K562 (cell line): ENCODE results near the gene LMCD1.

Source experiments
- ARID3A ChIP-seq: IDR thresholded peaks from 2 replicates; pipeline ENCODE4 v1.6.1; 2012; ENCODE audit warnings: low read depth, low read length, improper control_type of control experiment, borderline replicate concordance
- CBX3 ChIP-seq, 2 experiments: IDR thresholded peaks; 1 replicate in 1 of 2; 2 replicates in 1 of 2; pipeline ENCODE4 v1.6.1; 2012; ENCODE audit warnings: inconsistent platforms in 2 of 2, low read length in 2 of 2, borderline replicate concordance in 1 of 2, control low read depth in 1 of 2
- ETS1 ChIP-seq: conservative IDR thresholded peaks from 2 replicates; pipeline ENCODE4 v1.6.1; 2011; ENCODE audit warnings: low read depth, mild to moderate bottlenecking, low read length; ENCODE audit not compliant: control insufficient read depth
- HMG20A ChIP-seq: fragments of 450-650 bp; formaldehyde crosslinking; conservative IDR thresholded peaks from 2 replicates; pipeline ENCODE4 v1.4.0; 2020; ENCODE audit warnings: mild to moderate bottlenecking, mixed read lengths
- JUNB ChIP-seq: fragments of 450-650 bp; formaldehyde crosslinking; conservative IDR thresholded peaks from 2 replicates; pipeline ENCODE4 v1.4.0; 2020; ENCODE audit warnings: mild to moderate bottlenecking
- TGIF2 ChIP-seq: sonication (generic); formaldehyde crosslinking; IDR thresholded peaks from 2 replicates; pipeline ENCODE4 v1.8.1; 2022; ENCODE audit warnings: mild to moderate bottlenecking, missing genetic modification reagents, moderate library complexity
- ZNF311 ChIP-seq: fragments of 250-450 bp; sonication (Bioruptor Pico); IDR thresholded peaks from 2 replicates; pipeline ENCODE4 v1.4.0; 2020; ENCODE audit warnings: mild to moderate bottlenecking, moderate library complexity
- ZNF384 ChIP-seq: IDR thresholded peaks from 2 replicates; pipeline ENCODE4 v1.6.1; 2012; ENCODE audit warnings: low read depth, low read length, improper control_type of control experiment
- ZNF518B ChIP-seq: fragments of 250-450 bp; sonication (Bioruptor Pico); IDR thresholded peaks from 2 replicates; pipeline ENCODE4 v1.5.0; 2021; ENCODE audit warnings: mild to moderate bottlenecking, moderate library complexity

GRCh38 chr3:8532251-8532871 lies 30.7 kb downstream of the LMCD1 start:
- no peak for TF ChIP-seq ZNF518B (CRISPR knock-in tag)
- no peak for TF ChIP-seq ARID3A
- no peak for TF ChIP-seq HMG20A (CRISPR knock-in tag)
- TF ChIP-seq JUNB (CRISPR knock-in tag): no peak
- no peak for TF ChIP-seq TGIF2 (CRISPR knock-in tag)
- TF ChIP-seq ETS1: no peak
- no peak for TF ChIP-seq ZNF311 (CRISPR knock-in tag)
- TF ChIP-seq ZNF384: no peak
- TF ChIP-seq CBX3 (IDR thresholded peaks at IDR 0.05; ENCODE audit: borderline replicate concordance in 1 of 2, low read length in 2 of 2): no peak
